ENCODE data around the gene ITPR1.

DNA sequence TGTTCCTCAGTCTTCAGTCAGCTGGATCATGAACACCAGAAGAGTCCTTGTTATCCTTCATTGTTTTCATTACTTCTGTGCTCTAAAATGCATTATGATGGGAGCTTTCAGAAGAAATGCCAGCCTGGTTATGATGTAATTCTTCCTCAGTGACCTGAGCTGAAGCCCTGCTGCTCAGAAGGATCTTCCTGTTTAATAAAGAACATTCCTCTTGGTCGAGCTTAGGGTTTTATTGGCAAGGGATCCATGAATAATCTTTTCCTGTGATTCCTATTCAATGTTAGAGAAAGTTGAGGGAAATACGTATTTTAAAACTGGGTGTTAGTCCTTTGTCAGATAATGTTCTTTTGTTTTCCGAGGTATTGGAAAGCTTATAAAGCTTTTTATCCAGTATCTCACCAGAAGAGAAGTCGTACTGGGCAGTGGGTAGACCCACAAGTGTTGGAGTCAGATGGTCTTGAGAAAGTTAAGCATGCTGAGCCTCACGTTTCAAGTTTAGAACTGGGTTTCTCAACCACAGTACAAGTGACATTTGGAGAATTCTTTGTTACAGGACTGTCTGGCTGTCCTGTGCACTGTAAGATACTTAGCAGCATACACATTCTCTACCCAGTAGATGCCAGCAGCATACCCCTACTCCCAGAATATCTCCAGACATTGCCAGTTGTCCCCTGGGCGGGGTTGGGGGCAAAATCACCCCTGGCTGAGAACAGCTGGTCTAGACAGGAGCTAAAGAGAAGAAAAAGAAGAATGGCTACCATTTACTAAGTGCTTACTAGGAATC lies 273.8 kb downstream of the ITPR1 start:
- TF ChIP-seq, protein P1, sequence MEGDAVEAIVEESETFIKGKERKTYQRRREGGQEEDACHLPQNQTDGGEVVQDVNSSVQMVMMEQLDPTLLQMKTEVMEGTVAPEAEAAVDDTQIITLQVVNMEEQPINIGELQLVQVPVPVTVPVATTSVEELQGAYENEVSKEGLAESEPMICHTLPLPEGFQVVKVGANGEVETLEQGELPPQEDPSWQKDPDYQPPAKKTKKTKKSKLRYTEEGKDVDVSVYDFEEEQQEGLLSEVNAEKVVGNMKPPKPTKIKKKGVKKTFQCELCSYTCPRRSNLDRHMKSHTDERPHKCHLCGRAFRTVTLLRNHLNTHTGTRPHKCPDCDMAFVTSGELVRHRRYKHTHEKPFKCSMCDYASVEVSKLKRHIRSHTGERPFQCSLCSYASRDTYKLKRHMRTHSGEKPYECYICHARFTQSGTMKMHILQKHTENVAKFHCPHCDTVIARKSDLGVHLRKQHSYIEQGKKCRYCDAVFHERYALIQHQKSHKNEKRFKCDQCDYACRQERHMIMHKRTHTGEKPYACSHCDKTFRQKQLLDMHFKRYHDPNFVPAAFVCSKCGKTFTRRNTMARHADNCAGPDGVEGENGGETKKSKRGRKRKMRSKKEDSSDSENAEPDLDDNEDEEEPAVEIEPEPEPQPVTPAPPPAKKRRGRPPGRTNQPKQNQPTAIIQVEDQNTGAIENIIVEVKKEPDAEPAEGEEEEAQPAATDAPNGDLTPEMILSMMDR (IDR thresholded peaks at IDR 0.05) = no peak
- no peak for TF ChIP-seq POLR2A (IDR thresholded peaks at IDR 0.05)

Data from gastroesophageal sphincter (tissue), 3 donors.